Heart left ventricle (tissue), 13 donors: Measurements from ENCODE around the gene ZNF512.
"Not testable (repeated sequence)": the region's sequence is repeated elsewhere in the genome, so short reads cannot be mapped to it uniquely, and the experiment has no call there.

Experiments used
- CTCF ChIP-seq, 12 donors: fragments of 200-600 bp; sonication (generic) in 4 of 12; IDR thresholded peaks; one replicate each; pipeline versions ENCODE4 v1.5.0 to v1.8.0; 2018 to 2022; ENCODE audit warnings: antibody characterized with exemption in 12 of 12, mild to moderate bottlenecking in 5 of 12
- POLR2A ChIP-seq, 2 donors: fragments of 450-650 bp; IDR thresholded peaks; one replicate each; pipeline ENCODE4 v1.6.1; 2017; ENCODE audit warnings: antibody characterized with exemption in 2 of 2, mild to moderate bottlenecking in 2 of 2, moderate library complexity in 2 of 2
- donor health status: ischemic (EF 13 %, LVEDD 7.1; RV severe dilation, severe dysfunction).
- donor health status: DM: no; HTN: yes; CAD: no.
- donor health status: DM: no; HTN: no; CAD: no.
- donor health status: ischemic (EF 25% LVEDD 6.9; RV normal size, moderate dysfunction).
- donor health status: ischemic (EF 25% LVEDD 5.7; RV mildly dilated, moderate dysfunction).
- donor health status: ischemic (EF 35%, LVEDD 5.7; RV mildly dilated, moderate dysfunction).
- donor health status: nonischemic (EF 11% LVEDD 7.7; RV severe dilation, severe dysfunction).
- donor health status: DM: yes; HTN: yes; CAD: no.
- donor health status: PGD.
- donor health status: ischemic (EF 29% LVEDD 5.4; RV normal size, mild dysfunction).
- donor health status: nonischemic (EF 23%, LVEDD 6.1; RV moderate dilation, normal function).

- not testable (repeated sequence) for TF ChIP-seq CTCF, POLR2A (IDR thresholded peaks at IDR 0.05)
These were observed 12.6 kb downstream of the ZNF512 start for GRCh38 chr2:27595412-27595811.
